Measurements from ENCODE around the gene NLE1. TPM values are rescaled to one million over a fixed set of nuclear protein-coding genes. Genes with fewer than 3 reads are reported as not detected.
"Not testable (repeated sequence)": the region's sequence is repeated elsewhere in the genome, so short reads cannot be mapped to it uniquely, and the experiment has no call there.

NLE1 gene
- total RNA-seq, 1 donor from 2014 or later, result 9.1 TPM

- Mint-ChIP-seq H3K27me3 (ENCODE audit: unreplicated experiment) (peaks cover 2% of the 10 kb centered on the region), H3K4me1 (ENCODE audit: low read depth, unreplicated experiment) (no peaks in the 10 kb centered on the region), H3K9me3 (ENCODE audit: unreplicated experiment) (no peaks in the 10 kb centered on the region), H3K4me3 (ENCODE audit: unreplicated experiment) (no peak overlapping the region), H3K36me3 (ENCODE audit: unreplicated experiment) (peaks cover 4% of the 10 kb centered on the region), H3K27ac (ENCODE audit: unreplicated experiment) (no peak overlapping the region)
- DNase-seq, result no peak
- no peak for TF ChIP-seq CTCF (IDR thresholded peaks at IDR 0.05; ENCODE audit: partially characterized antibody, unreplicated experiment)
These were observed 45.4 kb upstream of the NLE1 start for GRCh38 chr17:35187481-35187880.

- Mint-ChIP-seq H3K27ac (ENCODE audit: unreplicated experiment) (no peak overlapping the region), H3K27me3 (ENCODE audit: unreplicated experiment) (peaks cover 2% of the 10 kb centered on the region), H3K9me3 (ENCODE audit: unreplicated experiment) (no peaks in the 10 kb centered on the region), H3K36me3 (ENCODE audit: unreplicated experiment) (peaks cover 4% of the 10 kb centered on the region), H3K4me1 (ENCODE audit: low read depth, unreplicated experiment) (no peaks in the 10 kb centered on the region), H3K4me3 (ENCODE audit: unreplicated experiment) (no peak overlapping the region)
- TF ChIP-seq CTCF (IDR thresholded peaks at IDR 0.05; ENCODE audit: partially characterized antibody, unreplicated experiment), result no peak
- DNase-seq, result no peak
These were observed 43.7 kb upstream of the NLE1 start for GRCh38 chr17:35185849-35186248.

- no peak for DNase-seq
- TF ChIP-seq CTCF (IDR thresholded peaks at IDR 0.05; ENCODE audit: partially characterized antibody, unreplicated experiment), result no peak
- Mint-ChIP-seq H3K36me3 (ENCODE audit: unreplicated experiment) (peaks cover 4% of the 10 kb centered on the region), H3K27ac (ENCODE audit: unreplicated experiment) (no peak overlapping the region), H3K9me3 (ENCODE audit: unreplicated experiment) (no peaks in the 10 kb centered on the region), H3K4me1 (ENCODE audit: low read depth, unreplicated experiment) (no peaks in the 10 kb centered on the region), H3K27me3 (ENCODE audit: unreplicated experiment) (peaks cover 2% of the 10 kb centered on the region), H3K4me3 (ENCODE audit: unreplicated experiment) (no peak overlapping the region)
These were observed 42.2 kb upstream of the NLE1 start for GRCh38 chr17:35184274-35184673.

- no peak overlapping the region for H3K27ac Mint-ChIP-seq (ENCODE audit: unreplicated experiment)
- H3K36me3 Mint-ChIP-seq (ENCODE audit: unreplicated experiment), result peaks cover 4% of the 10 kb centered on the region
- no peaks in the 10 kb centered on the region for H3K9me3 Mint-ChIP-seq (ENCODE audit: unreplicated experiment)
- peaks cover 2% of the 10 kb centered on the region for H3K27me3 Mint-ChIP-seq (ENCODE audit: unreplicated experiment)
- DNase-seq, result no peak
- H3K4me3 Mint-ChIP-seq (ENCODE audit: unreplicated experiment), result no peak overlapping the region
- H3K4me1 Mint-ChIP-seq (ENCODE audit: low read depth, unreplicated experiment), result no peaks in the 10 kb centered on the region
- no peak for TF ChIP-seq CTCF (IDR thresholded peaks at IDR 0.05; ENCODE audit: partially characterized antibody, unreplicated experiment)
These were observed 41.2 kb upstream of the NLE1 start for GRCh38 chr17:35183332-35183731.

GRCh38 chr17:35179379-35179778 lies 37.3 kb upstream of the NLE1 start:
- DNase-seq; H3K36me3 Mint-ChIP-seq (ENCODE audit: unreplicated experiment); H3K4me1 Mint-ChIP-seq (ENCODE audit: low read depth, unreplicated experiment); H3K4me3 Mint-ChIP-seq (ENCODE audit: unreplicated experiment); H3K27me3 Mint-ChIP-seq (ENCODE audit: unreplicated experiment); H3K27ac Mint-ChIP-seq (ENCODE audit: unreplicated experiment); H3K9me3 Mint-ChIP-seq (ENCODE audit: unreplicated experiment): not testable (repeated sequence)

GRCh38 chr17:35176897-35177296 lies 34.8 kb upstream of the NLE1 start:
- H3K27ac Mint-ChIP-seq (ENCODE audit: unreplicated experiment), result no peak overlapping the region

More at GRCh38 chr17:35176897-35177296, 34.8 kb upstream of the NLE1 start:
- no peak for DNase-seq
- no peak for TF ChIP-seq CTCF (IDR thresholded peaks at IDR 0.05; ENCODE audit: partially characterized antibody, unreplicated experiment)
- no peaks in the 10 kb centered on the region for H3K36me3 Mint-ChIP-seq (ENCODE audit: unreplicated experiment)
- peaks cover 2% of the 10 kb centered on the region for H3K9me3 Mint-ChIP-seq (ENCODE audit: unreplicated experiment)
- no peak overlapping the region for H3K4me3 Mint-ChIP-seq (ENCODE audit: unreplicated experiment)
- H3K4me1 Mint-ChIP-seq (ENCODE audit: low read depth, unreplicated experiment), result no peaks in the 10 kb centered on the region
- H3K27me3 Mint-ChIP-seq (ENCODE audit: unreplicated experiment), result peaks cover 4% of the 10 kb centered on the region

Measured in glutamatergic neuron (in vitro differentiated cells).